Head of caudate nucleus (tissue), 42 donors: ENCODE measurements around the gene DNAH3.
"Not testable (repeated sequence)": the region's sequence is repeated elsewhere in the genome, so short reads cannot be mapped to it uniquely, and the experiment has no call there.

Experiments used
- DNase-seq, 42 donors: peaks; one replicate each; pipeline versions ENCODE4 v3.0.0 to v3.0.0-alpha.2; 2020 to 2021; ENCODE audit warnings: mixed read lengths in 7 of 42
- intact Hi-C: fragments of 100-400 bp; cut with DNase I; formaldehyde crosslinking; loops from one replicate; pipeline ENCODE4 v1.15.0; 2022

The DNAH3 gene

DNA sequence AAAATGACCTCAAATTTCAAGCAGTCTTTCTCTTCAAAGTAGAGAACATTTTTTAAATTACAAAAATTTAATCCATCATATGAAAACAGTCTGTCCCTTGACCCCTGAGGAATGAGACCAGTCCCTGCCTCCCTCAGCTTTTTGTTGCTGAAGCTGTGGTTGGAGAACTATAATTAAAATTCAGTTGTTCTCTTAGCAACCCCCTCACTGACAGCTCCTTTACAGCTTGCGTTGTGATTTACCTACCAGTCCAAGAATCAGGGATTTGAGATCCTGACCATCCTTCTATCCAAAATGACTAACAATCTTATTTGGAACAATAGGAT, 220.3 kb downstream of the DNAH3 start:
- DNase-seq, result no peak
- intact Hi-C loops, result no loop called here

DNA sequence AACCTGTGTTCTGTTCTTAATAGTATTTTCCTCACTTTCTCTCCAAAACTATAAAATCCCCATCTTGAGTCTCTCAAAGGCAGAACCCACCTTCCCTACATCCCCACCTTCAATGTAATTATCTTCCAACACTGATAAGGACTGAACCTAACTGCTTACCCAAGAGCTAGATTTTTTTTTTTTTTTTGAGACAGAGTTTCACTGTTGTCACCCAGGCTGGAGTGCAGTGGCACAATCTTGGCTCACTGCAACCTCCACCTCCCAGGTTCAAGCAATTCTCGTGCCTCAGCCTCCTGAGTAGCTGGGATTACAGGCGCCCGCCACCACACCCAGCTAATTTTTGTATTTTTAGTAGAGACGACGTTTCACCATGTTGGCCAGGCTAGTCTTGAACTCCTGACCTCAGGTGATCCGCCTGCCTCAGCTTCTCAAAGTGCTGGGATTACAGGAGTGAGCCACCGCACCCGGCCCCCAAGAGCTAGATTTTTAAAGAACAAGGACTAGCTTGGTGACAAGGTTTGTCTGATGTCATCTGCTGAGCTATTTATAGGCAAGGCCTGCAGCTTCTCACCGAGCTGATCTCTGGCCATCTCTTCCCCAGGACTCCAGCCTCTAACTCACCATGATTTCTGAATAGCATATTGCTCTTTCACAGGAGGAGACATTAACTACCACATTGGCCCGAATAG, 220.8 kb downstream of the DNAH3 start:
- intact Hi-C loops, DNase-seq: not testable (repeated sequence)

DNA sequence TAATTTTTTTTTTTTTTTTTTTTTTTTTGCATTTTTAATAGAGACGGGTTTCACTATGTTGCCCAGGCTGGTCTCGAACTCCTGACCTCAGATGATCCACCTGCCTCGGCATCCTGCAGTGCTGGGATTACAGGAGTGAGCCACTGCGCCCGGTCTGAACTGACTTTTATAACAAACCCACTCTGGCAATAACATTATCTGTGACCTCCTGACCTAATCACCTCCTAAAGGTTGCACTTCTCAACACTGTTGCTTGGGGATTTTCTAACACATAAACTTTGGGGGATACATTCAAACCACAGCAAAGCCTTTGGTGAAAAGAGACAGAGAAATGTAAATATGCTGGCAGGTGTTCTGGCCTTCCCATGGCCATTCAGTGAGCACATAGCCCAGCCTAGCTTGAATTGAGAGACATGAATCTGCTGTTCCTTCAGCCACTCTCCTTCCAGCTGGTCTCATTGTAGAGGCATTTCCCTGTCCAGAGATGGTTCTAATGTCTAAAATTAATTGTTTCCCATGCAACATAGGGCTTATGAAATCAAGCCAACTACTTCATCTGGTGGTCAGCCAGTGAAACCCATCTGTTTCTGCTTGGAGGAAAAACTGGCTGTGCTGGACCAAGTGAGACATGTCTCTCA, 221.8 kb downstream of the DNAH3 start:
- intact Hi-C loops, result no loop called here
- no peak for DNase-seq

DNA sequence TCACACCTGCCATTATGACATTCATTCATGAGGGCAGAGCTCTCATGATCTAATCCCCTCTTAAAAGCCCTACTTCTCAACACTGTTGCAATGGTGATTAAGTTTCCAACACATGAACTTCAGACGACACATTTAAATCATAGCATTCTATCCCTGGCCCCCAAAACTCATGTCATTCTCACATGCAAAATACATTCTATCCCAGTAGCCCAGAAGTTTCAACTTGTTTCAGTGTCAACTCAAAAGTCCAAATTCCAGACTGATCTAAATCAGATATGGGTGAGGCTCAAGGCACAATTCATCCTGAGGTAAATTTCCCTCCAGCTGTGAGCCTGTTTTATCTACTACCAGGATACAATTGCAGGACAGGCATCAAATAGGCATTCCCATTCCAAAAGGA, 224.9 kb downstream of the DNAH3 start:
- intact Hi-C loops, result no loop called here
- no peak for DNase-seq

DNA sequence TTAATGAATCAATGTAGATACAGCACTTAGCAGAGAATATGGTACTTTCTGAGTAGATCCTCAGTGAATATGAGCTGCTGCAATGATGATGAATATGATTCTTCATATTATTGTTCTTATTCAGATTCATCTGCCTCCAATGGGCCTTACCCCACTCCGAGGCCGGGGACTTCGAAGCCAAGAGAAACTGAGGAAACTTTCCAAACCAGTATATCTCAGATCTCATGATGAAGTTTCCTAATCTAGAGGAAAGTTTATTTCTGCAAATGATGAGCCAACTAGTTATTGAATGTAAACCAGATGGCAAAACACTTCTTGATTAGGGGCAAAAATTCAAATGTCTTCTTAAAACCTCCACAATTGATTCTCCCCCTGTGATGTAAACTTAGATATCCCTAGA, 226.8 kb downstream of the DNAH3 start:
- intact Hi-C loops, result no loop called here
- no peak for DNase-seq

DNA sequence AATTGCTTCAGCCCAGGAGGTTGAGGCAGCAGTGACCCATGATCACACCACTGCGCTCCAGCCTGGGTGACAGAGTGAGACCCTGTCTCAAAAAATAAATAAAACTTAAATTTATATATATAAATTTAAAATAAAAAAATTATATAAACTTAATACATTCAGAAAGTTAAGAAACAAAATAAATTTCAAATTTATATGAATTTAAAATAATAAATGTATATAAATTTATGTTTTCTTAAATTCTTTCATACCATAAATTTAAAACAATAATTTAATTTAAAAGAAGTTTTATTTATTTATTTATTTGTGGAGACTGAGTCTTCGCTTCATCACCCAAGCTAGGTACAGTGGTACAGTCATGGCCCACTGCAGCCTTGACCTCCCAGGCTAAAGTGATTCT, 229.8 kb downstream of the DNAH3 start:
- no peak for DNase-seq
- intact Hi-C loops, result no loop called here

DNA sequence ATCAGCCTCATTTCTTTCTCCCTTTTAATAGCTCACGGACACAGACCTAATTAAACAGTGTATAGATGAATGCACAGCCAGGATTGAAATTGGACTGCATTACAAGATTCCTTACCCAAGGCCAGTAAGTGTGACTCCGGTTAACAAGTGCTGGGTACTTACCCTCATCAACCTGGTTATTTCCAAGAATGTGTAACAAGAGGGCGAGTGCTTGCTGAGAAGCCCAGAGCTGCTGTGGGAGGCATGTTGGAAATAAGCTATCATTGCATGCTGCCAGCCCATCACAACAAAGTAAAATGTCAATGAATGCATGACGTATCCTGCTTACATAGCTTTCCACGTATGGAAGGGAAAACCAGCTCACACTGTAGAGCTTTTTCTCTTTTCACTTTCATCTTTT, 230.6 kb downstream of the DNAH3 start:
- intact Hi-C loops, result no loop called here
- DNase-seq, result no peak

DNA sequence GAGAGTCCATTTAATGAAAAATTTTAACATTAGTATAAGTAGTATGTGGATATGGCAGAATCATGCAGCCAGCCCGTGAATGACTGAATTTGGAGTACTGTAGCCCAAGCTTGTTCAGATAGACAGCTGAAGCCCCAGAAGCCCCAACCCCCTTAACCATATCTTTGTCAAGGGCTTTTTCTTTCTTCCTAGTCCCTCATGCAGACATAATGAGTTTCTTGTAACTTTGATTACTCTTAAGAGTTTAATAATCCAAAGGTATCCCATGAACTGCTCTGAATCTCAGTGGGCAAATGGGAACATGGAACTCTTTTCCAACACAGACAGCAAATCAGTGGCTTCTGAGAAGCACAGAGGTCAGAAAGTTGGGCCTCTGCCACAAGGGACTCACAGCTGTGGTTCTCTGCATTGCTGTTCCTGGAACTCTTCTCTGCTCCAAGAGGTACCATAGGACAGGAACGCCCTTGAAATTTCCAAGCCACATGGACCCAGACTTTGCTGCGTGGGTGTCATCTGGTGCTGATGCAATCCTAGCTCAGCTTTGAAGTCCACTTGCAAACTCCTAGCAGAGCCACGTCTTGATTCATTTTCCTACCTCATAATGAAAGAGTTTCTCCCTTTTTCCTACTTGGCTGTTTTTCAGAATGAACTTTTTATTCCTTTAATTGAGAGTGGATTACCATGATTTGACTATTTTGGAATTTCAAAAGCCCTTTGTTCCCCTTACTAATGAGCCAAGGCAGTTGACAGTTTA, 232.0 kb downstream of the DNAH3 start:
- intact Hi-C loops, result no loop called here
- DNase-seq, result peak in 3 of 42 donors; percentile 6 to 43 (median 10)

DNA sequence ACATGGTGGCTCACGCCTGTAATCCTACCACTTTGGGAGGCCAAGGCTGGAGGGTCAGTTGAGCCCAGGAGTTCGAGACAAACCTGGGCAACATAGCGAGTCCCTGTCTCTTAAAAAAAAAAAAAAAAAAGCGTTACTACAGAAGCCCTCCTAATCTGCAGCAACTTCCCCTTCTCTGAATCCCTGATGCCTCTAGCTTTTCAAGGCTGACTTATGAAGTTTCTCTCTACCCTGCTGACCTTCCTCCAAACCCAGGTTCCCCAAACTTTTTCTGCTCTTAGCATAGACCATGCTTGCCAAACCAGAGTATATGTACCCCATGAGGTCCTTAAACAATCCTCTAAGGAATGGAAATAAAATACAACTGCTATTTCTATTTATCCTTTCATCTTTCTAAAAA, 233.7 kb downstream of the DNAH3 start:
- intact Hi-C loops, result no loop called here
- DNase-seq, result no peak

DNA sequence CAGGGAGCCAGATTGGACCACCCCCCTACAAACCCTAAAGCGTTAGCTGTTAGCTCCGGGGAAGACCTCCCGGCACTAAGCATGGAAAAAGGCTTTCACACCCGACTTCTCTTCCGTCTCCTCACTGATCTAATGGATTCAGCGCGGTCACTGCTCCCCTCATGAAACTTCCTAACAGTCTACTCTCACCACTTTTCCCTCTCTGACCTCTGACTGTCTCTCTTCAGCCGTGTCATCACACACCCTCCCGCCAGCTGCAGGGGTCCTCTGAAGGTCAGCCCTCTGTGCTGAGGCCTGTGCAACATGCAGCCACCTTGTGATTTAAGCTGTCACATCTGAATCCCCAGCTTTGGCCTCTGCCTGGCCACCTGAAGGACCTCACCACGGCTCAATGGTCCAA, 234.4 kb downstream of the DNAH3 start:
- no peak for DNase-seq
- intact Hi-C loops, result no loop called here

DNA sequence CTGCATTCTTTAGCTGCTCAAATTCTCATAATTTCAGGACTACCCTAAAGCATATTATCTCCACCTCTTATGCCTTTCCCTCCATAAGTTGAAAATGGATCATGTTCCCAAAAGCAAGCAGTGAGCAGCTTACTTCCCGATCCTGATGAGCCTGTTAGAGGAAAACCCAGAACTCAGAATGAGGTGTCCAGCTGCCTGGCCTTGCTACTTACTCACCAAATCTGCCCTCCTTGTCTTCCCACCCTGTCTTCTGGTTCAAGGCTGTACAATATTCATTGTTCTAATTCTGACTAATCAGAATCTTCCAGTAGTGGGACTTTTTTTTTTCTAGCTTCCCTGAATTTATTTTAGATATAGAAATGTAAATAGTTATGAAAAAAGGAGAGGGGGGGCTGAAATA, 239.3 kb downstream of the DNAH3 start:
- intact Hi-C loops, result no loop called here
- no peak for DNase-seq

DNA sequence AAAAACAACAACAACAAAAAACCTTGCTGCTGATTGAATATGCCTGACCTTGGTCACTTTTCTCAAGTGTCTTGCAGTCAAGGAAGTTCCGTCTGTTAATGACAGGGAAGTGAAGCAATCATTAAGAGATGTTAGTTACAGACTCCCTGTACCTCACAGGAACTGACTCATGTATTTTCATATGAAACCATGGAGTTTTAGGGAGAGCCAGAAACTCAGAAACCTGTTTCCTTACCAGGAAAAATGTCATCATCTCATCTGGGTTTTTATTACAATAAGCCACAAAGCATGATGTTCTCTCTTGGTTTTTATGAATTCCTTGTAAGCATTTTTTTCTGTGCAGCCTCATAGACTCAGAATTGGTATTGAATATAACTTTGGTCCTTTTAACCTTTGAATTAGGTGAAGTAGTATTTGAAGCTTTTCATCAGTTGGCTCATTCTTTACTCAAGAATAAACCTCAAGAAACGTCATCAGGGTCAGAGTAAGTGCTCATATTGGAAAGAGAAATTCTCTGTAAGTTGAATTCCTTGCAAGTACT, 239.8 kb downstream of the DNAH3 start:
- no peak for DNase-seq
- intact Hi-C loops, result no loop called here

DNA sequence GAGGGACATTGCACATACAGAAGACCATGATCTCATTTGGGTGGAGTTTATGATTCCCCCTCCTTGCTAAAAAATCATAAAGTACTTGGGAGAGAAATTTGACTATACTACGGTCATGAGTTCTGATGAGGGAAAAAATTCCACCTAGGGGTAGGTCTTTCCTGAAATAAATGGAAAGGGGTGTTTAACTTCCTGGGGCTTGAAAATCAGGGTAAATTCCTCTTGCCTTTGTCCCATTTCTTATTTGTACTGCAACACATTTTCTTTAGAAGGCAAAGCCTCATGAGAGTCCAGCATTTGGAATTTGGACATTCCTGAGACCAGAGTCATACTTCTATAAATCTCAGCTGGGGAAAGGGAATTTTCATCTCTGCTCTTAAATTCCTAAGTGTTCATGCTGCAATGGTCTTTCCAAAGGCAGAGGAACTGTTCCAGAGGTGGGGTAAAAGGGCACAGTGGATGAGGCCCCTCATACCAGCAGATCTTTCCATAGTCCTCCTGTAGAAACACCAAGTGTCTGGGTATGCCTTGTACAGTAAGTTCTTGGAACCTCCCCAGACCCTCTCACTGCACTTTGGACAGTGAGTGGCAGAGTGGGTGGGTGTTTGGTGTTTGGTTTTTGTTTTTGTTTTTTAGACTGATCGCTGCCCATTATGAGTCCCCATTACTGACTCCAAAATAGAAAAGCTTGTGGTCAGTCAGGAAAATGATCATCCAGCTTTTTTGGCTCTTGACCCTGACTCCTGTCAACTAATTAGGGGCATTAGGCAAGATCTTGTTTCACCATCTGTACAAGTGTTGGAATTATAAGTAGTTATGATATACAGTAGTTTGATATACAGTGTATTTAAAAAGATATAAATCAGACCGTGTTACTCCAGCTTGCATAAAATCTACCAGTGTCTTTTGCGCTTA, 244.0 kb downstream of the DNAH3 start:
- intact Hi-C loops, result no loop called here
- DNase-seq, result no peak

DNA sequence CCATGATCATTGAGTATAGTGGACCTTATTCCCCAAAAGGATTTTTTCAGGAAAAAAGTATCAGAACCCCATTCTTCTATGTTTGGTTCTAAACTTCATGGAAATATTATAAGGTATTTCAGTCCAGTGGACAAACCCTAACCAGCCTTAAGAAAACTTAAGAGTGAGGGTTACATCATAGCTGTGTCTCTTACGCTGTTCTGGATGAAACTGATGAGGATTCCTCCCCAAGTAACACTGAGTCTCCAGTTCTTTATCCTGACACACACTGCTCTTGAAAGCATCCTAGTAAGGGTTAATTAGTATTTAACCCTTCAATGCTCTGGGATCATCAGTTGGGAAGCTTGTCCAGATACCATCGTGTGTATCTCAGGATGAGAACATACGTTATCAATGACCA, 245.1 kb downstream of the DNAH3 start:
- no peak for DNase-seq
- intact Hi-C loops, result no loop called here

DNA sequence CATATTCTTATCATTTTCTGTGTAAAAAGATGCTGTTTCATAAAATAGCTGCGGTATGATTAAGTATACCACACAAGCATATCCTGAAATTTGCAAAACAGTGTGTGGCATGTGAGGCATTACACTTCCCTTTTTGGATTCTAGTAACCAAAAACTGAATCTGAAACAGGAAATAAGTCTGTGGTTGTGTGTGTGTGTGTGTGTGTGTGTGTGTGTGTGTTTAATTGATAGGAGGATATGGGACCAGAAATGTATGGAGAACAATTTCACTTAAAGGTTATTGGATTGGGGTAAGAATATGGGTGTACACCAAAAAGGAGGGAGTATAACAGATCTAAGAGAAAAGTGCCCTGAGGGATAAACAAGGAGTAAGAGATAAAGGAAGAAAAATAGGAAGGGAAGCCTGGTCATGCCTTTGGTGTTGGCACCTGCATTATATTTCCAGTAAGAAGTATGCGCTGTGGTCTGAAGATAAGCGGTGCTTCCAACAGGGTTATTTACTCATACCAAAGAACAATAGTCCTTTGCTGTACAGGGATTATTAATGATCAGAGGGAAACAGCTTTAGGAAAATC, 246.1 kb downstream of the DNAH3 start:
- no peak for DNase-seq
- intact Hi-C loops, result no loop called here

DNA sequence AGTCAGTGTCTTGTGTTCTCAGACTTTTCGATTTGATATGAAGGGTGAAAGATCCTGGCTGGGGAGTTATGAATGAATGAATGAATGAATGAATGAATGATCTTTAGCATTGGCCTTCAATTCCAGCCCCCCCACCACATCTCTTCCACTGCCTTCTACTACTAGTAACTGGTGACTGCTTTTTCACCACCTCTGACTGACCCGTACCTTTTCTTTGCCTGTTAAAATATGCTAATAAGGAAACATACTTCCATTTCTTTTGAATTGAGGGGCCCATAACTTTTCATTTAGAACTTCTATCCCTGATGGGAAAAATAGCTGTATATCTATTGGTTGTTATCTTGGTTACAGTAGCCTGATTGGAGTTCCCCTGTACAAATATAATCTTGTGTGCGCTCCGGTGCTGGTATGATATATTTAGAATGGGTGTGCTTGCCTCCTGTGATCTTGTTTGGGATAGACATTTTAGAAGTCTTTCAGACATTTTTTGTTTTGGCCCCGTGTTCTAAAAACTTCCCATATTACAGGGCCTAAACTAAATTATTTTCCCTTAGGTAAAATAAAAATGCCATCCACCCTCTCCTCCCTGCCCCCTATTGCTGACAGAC, 246.6 kb downstream of the DNAH3 start:
- intact Hi-C loops, result no loop called here
- DNase-seq, result no peak

DNA sequence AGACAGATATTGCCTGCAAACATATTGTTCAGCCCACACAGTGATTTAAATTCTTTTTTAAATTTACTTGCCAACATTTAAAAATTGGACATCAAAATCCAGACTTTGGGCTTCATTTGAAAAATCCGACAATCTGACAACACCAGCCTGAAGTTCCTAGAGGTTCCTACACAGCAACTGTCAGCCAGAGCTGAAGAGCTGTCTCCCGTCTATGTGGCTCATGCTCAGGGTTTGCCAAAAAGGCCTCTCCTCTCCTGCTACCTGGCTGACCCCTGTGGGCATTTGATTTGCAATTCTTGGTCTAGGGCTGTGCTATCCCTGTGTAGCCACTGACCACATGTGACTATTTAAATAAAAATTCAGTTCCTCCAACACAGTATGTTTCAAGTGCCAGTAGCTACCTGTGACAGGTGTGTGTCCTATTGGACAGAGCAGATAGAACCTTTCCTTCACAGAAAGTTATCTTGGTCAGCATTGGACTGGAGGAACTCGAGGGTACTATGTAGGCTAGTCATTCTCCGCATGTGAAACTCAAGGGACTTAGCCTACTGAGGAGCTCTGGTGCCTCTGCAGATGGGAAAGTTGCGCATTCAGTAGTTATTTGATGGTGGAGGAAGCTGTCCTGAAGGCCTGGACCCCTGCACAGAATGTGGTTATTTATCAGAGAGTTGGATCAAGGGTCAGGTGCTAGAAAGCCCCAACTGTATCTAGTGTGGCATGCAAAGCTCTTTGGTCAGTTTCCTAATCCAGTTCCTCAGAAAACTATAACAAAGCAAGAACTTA, 247.3 kb downstream of the DNAH3 start:
- intact Hi-C loops, result no loop called here
- no peak for DNase-seq

DNA sequence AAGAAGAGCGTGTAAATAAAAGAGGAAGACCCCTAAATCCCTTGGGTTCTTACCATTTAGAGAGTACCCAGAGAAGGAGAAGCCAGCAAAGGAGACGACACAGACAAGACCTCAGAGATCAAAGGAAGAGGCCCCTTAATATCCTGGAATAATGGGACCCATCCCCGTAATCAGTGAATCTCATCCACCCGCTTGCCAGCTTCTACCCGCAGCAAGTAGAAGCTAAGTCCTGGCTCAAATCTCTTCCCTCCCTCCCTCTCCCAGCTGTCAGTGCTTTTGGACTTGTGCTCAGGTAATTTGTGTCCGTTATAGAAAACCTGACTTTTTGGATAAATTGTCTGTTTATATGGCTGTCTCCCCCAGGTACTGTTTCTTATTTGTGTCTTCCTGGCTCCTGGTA, 248.2 kb downstream of the DNAH3 start:
- no peak for DNase-seq
- intact Hi-C loops, result no loop called here
